Measurements from ENCODE around the gene SH3BP2.

The SH3BP2 gene

GRCh38 chr4:2882341-2882740 lies 89.5 kb downstream of the SH3BP2 start:
- DNase-seq, result no peak

- no peak for DNase-seq
These were observed 93.3 kb downstream of the SH3BP2 start for GRCh38 chr4:2886161-2886560.

- no peak for DNase-seq
These were observed 93.7 kb downstream of the SH3BP2 start for GRCh38 chr4:2886622-2887021.

GRCh38 chr4:2887343-2887742 lies 94.5 kb downstream of the SH3BP2 start:
- DNase-seq, result no peak

- DNase-seq, result no peak
These were observed 96.0 kb downstream of the SH3BP2 start for GRCh38 chr4:2888886-2889285.

All from stimulated activated CD4-positive, alpha-beta T cell treated with anti-CD3 and anti-CD28 coated beads, Interleukin-2, amount 100 ng/mL, for 48 hours (primary cell).